HG02678 (cell line): ENCODE data around the gene LINGO4.

Experiments
- ATAC-seq: cut with Tn5 transposase; IDR thresholded peaks from one replicate; pipeline ENCODE4 v1.9.1; 2021; ENCODE audit warnings: mild to moderate bottlenecking, moderate library complexity; ENCODE audit not compliant: unreplicated experiment

The LINGO4 gene

GRCh38 chr1:151835596-151835995 lies 30.4 kb upstream of the LINGO4 start:
- no peak for ATAC-seq

- ATAC-seq: no peak
These were observed 29.0 kb upstream of the LINGO4 start for GRCh38 chr1:151834239-151834638.

GRCh38 chr1:151833172-151833900 lies 28.1 kb upstream of the LINGO4 start:
- no peak for ATAC-seq

GRCh38 chr1:151832318-151832980 lies 27.2 kb upstream of the LINGO4 start:
- no peak for ATAC-seq

GRCh38 chr1:151831605-151832004 lies 26.4 kb upstream of the LINGO4 start, which contains the start of gene RORC:
TSS of gene RORC (minus strand) at chr1:151831802. CDS start at chr1:151831764, 38 bp downstream.
- ATAC-seq: no peak

GRCh38 chr1:151831256-151831591 lies 26.0 kb upstream of the LINGO4 start:
- no peak for ATAC-seq

- ATAC-seq: no peak
These were observed 24.8 kb upstream of the LINGO4 start for GRCh38 chr1:151830055-151830454.

- no peak for ATAC-seq
These were observed 24.3 kb upstream of the LINGO4 start for GRCh38 chr1:151829352-151830046.

GRCh38 chr1:151828921-151829320 lies 23.7 kb upstream of the LINGO4 start:
- ATAC-seq: no peak

- no peak for ATAC-seq
These were observed 22.6 kb upstream of the LINGO4 start for GRCh38 chr1:151827853-151828252.

GRCh38 chr1:151825751-151826660 lies 20.8 kb upstream of the LINGO4 start:
- ATAC-seq: no peak

GRCh38 chr1:151825204-151825603 lies 20.0 kb upstream of the LINGO4 start:
- no peak for ATAC-seq

- no peak for ATAC-seq
These were observed 18.0 kb upstream of the LINGO4 start for GRCh38 chr1:151823175-151823574.

- no peak for ATAC-seq
These were observed 17.2 kb upstream of the LINGO4 start for GRCh38 chr1:151822404-151822803.

GRCh38 chr1:151820940-151821339 lies 15.7 kb upstream of the LINGO4 start:
- no peak for ATAC-seq

- no peak for ATAC-seq
These were observed 14.9 kb upstream of the LINGO4 start for GRCh38 chr1:151819976-151820623.

- no peak for ATAC-seq
These were observed 14.1 kb upstream of the LINGO4 start for GRCh38 chr1:151819227-151819835.

- ATAC-seq: no peak
These were observed 12.1 kb upstream of the LINGO4 start for GRCh38 chr1:151817353-151817730.

GRCh38 chr1:151816548-151817352 lies 11.5 kb upstream of the LINGO4 start:
- no peak for ATAC-seq
